ENCODE results near the gene GDI1. TPM values are rescaled to one million over a fixed set of nuclear protein-coding genes. Genes with fewer than 3 reads are reported as not detected.

The GDI1 gene
- total RNA-seq, 1 donor from 2014 or later = 79.3 TPM

GRCh38 chrX:154463611-154464220 lies 26.8 kb downstream of the GDI1 start:
- Histone ChIP-seq H3K36me3 (peaks cover 12% of the 10 kb centered on the region), H3K27ac (replicated peaks) (no peak overlapping the region), H3K4me1 (peaks cover 9% of the 10 kb centered on the region), H3K9me3 (replicated peaks) (no peaks in the 10 kb centered on the region), H3K4me3 (no peak overlapping the region), H3K27me3 (ENCODE audit: low read depth) (no peaks in the 10 kb centered on the region)
- intact Hi-C loops (cut with micrococcal nuclease) = no loop called here
- DNase-seq = no peak
- no peak for TF ChIP-seq CTCF (IDR thresholded peaks at IDR 0.05; ENCODE audit: borderline replicate concordance)

- Histone ChIP-seq H3K27me3 (ENCODE audit: low read depth) (no peaks in the 10 kb centered on the region), H3K27ac (replicated peaks) (no peak overlapping the region), H3K4me3 (no peak overlapping the region), H3K36me3 (peaks cover 20% of the 10 kb centered on the region), H3K4me1 (peaks cover 1% of the 10 kb centered on the region), H3K9me3 (replicated peaks) (no peaks in the 10 kb centered on the region)
- TF ChIP-seq CTCF (IDR thresholded peaks at IDR 0.05; ENCODE audit: borderline replicate concordance) = no peak
- DNase-seq = no peak
- intact Hi-C loops (cut with micrococcal nuclease) = no loop called here
Observed at GRCh38 chrX:154464806-154465365, 27.9 kb downstream of the GDI1 start.

DNA sequence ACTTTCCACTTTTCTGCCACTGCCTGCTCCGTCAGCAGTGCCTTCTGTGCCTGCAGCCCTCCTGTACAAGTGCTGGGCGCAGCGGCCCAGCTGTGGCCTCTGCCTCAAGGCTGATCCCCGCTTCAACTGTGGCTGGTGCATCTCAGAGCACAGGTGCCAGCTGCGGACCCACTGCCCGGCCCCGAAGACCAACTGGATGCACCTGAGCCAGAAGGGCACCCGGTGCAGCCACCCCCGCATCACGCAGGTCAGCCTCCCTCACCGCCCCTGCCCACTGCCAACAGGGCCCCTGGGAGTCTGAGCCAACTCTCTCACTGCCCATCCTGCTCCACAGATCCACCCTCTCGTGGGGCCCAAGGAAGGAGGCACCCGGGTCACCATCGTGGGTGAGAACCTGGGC lies 28.6 kb downstream of the GDI1 start:
- Histone ChIP-seq H3K4me1 (no peaks in the 10 kb centered on the region), H3K27me3 (ENCODE audit: low read depth) (no peaks in the 10 kb centered on the region), H3K4me3 (no peak overlapping the region), H3K9me3 (replicated peaks) (no peaks in the 10 kb centered on the region), H3K36me3 (peaks cover 27% of the 10 kb centered on the region), H3K27ac (replicated peaks) (no peak overlapping the region)
- no peak for TF ChIP-seq CTCF (IDR thresholded peaks at IDR 0.05; ENCODE audit: borderline replicate concordance)
- no peak for DNase-seq
- intact Hi-C loops (cut with micrococcal nuclease) = no loop called here

GRCh38 chrX:154466036-154466435 lies 29.1 kb downstream of the GDI1 start:
- DNase-seq = no peak
- Histone ChIP-seq H3K27me3 (ENCODE audit: low read depth) (no peaks in the 10 kb centered on the region), H3K9me3 (replicated peaks) (no peaks in the 10 kb centered on the region), H3K4me3 (no peak overlapping the region), H3K36me3 (peaks cover 28% of the 10 kb centered on the region), H3K27ac (replicated peaks) (no peak overlapping the region), H3K4me1 (no peaks in the 10 kb centered on the region)
- no peak for TF ChIP-seq CTCF (IDR thresholded peaks at IDR 0.05; ENCODE audit: borderline replicate concordance)
- intact Hi-C loops (cut with micrococcal nuclease) = no loop called here

DNA sequence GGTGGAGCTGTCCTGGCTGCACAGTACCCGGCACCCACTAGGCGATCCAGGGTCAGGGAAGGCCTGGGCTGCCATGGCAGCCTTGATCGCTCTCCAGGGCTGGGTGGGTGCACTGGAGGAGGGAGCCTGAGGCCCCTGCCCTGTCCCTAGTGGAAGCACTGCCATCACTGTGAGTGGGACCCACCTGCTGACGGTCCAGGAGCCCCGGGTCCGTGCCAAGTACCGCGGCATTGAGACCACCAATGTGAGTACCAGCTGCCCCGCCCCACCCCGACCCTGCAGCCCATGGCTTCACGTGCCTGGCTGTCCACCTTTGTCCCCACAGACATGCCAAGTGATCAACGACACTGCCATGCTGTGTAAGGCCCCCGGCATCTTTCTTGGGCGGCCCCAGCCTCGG lies 30.0 kb downstream of the GDI1 start:
- Histone ChIP-seq H3K4me3 (no peak overlapping the region), H3K27ac (replicated peaks) (no peak overlapping the region), H3K4me1 (no peaks in the 10 kb centered on the region), H3K27me3 (ENCODE audit: low read depth) (no peaks in the 10 kb centered on the region), H3K9me3 (replicated peaks) (no peaks in the 10 kb centered on the region), H3K36me3 (peaks cover 28% of the 10 kb centered on the region)
- no peak for DNase-seq
- intact Hi-C loops (cut with micrococcal nuclease) = no loop called here
- no peak for TF ChIP-seq CTCF (IDR thresholded peaks at IDR 0.05; ENCODE audit: borderline replicate concordance)

Measured in left ventricle myocardium inferior (tissue), 1 donor.